HepG2 (cell line): ENCODE data around the gene CENPB. TPM values are rescaled to one million over a fixed set of nuclear protein-coding genes. Genes with fewer than 3 reads are reported as not detected.

Experiments used
- ATAC-seq: fragments of 200-7000 bp; cut with Tn5 transposase; 3 replicates; pipeline ENCODE4 v1.9.1; 2020; ENCODE audit warnings: mild to moderate bottlenecking, moderate library complexity
- BruUV-seq: library from RNA; stranded (reverse); fragments of 400-500 nt; replicated peaks from 2 replicates; lab custom pipeline; 2021; lab: Mats Ljungman, UMichigan
- CTCF ChIA-PET: fragments of 300-600 bp; formaldehyde crosslinking; extraction: SDS; loops from one replicate; lab custom pipeline; 2021; ENCODE audit warnings: low total read pairs, inconsistent platforms, low intra/inter-chr PET ratio; lab: Yijun Ruan, JAX
- POLR2A ChIA-PET: fragments of 350-600 bp; sonication (Branson Sonifier 250); formaldehyde crosslinking; loops from one replicate; lab custom pipeline; 2020; ENCODE audit warnings: antibody characterized with exemption, inconsistent platforms; lab: Yijun Ruan, JAX
- DNase-seq: peaks from one replicate; pipeline ENCODE4 v3.0.0-alpha.2; 2015; ENCODE audit warnings: low spot score
- FAIRE-seq: peaks from 3 replicates; lab custom pipeline; 2011; peaks lifted over from hg19 to GRCh38; lab: Jason Lieb, UNC
- H2AFZ ChIP-seq: one replicate; pipeline ENCODE4 v1.6.1; 2011; ENCODE audit warnings: low read length, inconsistent platforms
- H3K27ac ChIP-seq: fragments of 300-600 bp; 3 replicates; pipeline ENCODE4 v1.8.0; 2011; ENCODE audit warnings: mixed run types, mild to moderate bottlenecking, mixed read lengths, low read length, inconsistent platforms; ENCODE audit not compliant: insufficient read depth; ENCODE audit errors: extremely low read length
- H3K27me3 ChIP-seq, 2 experiments: fragments of 200-600 bp in 1 of 2; 2 replicates in 1 of 2; 3 replicates in 1 of 2; pipeline versions ENCODE4 v1.6.0 to v1.8.0; 2011; ENCODE audit warnings: low read length in 2 of 2, mild to moderate bottlenecking in 2 of 2, moderate library complexity in 2 of 2, inconsistent platforms in 1 of 2; ENCODE audit not compliant: insufficient read depth in 2 of 2, control insufficient read depth in 1 of 2
- H3K36me3 ChIP-seq, 2 experiments: fragments of 200-600 bp in 1 of 2; replicated peaks in 1 of 2; 2 replicates in 1 of 2; 3 replicates in 1 of 2; pipeline versions ENCODE4 v1.5.1 to v1.8.0; 2011; ENCODE audit warnings: low read length in 2 of 2, inconsistent platforms in 1 of 2; ENCODE audit not compliant: insufficient read depth in 2 of 2, control insufficient read depth in 1 of 2
- H3K4me1 ChIP-seq: 2 replicates; pipeline ENCODE4 v1.5.1; 2012; ENCODE audit warnings: low read length, inconsistent platforms; ENCODE audit not compliant: insufficient read depth
- H3K4me2 ChIP-seq: 2 replicates; pipeline ENCODE4 v1.6.0; 2011; ENCODE audit warnings: low read depth, low read length, inconsistent platforms
- H3K4me3 ChIP-seq, 3 experiments: fragments of 200-600 bp in 1 of 3; sonication (generic), shearing (Covaris generic) in 1 of 3; replicated peaks in 1 of 3; 2 replicates each; pipeline ENCODE4 v1.5.1; 2011 to 2016; ENCODE audit warnings: low read length in 3 of 3, inconsistent platforms in 2 of 3, low read depth in 2 of 3, mild to moderate bottlenecking in 2 of 3, control low read depth in 1 of 3, mixed read lengths in 1 of 3; ENCODE audit not compliant: insufficient read depth in 1 of 3
- H3K79me2 ChIP-seq: one replicate; pipeline ENCODE4 v1.6.1; 2011; ENCODE audit warnings: low read length, inconsistent platforms; ENCODE audit not compliant: insufficient read depth
- H3K9ac ChIP-seq: 2 replicates; pipeline ENCODE4 v1.6.0; 2011; ENCODE audit warnings: mild to moderate bottlenecking, low read depth, low read length, inconsistent platforms; ENCODE audit not compliant: insufficient read depth
- H3K9me3 ChIP-seq: 2 replicates; pipeline ENCODE4 v1.5.1; 2012; ENCODE audit warnings: mild to moderate bottlenecking, low read length
- H4K20me1 ChIP-seq: 2 replicates; pipeline ENCODE4 v1.6.0; 2011; ENCODE audit warnings: inconsistent platforms, mild to moderate bottlenecking, low read length, moderate library complexity; ENCODE audit not compliant: insufficient read depth
- AGO2 ChIP-seq: fragments of 200-400 bp; formaldehyde crosslinking; optimal IDR thresholded peaks from 2 replicates; pipeline ENCODE3; 2017; ENCODE audit warnings: mild to moderate bottlenecking, low read depth, low read length, moderate library complexity
- HNF4A ChIP-seq: sonication (generic); formaldehyde crosslinking; IDR thresholded peaks from 2 replicates; pipeline ENCODE4 v1.4.0; 2020; ENCODE audit warnings: missing genetic modification reagents
- MAFK ChIP-seq, 2 experiments: IDR thresholded peaks in 1 of 2; conservative IDR thresholded peaks in 1 of 2; 2 replicates each; pipeline ENCODE4 v1.6.1; 2011; ENCODE audit warnings: improper control_type of control experiment in 2 of 2, low read length in 2 of 2
- SCMH1 ChIP-seq: sonication (generic); formaldehyde crosslinking; IDR thresholded peaks from 2 replicates; pipeline ENCODE4 v1.9.0; 2021; ENCODE audit warnings: missing genetic modification reagents, mild to moderate bottlenecking, borderline replicate concordance
- STAT5B ChIP-seq: sonication (generic); formaldehyde crosslinking; IDR thresholded peaks from 2 replicates; pipeline ENCODE4 v1.4.0; 2020; ENCODE audit warnings: missing genetic modification reagents
- ZBTB7A ChIP-seq: sonication (generic); formaldehyde crosslinking; IDR thresholded peaks from 2 replicates; pipeline ENCODE4 v1.8.0; 2022; ENCODE audit warnings: mild to moderate bottlenecking, missing genetic modification reagents
- WGBS: methylation state at CpG from one replicate; pipeline ENCODE4 v1.1.6; 2017; ENCODE audit warnings: low lambda C conversion rate; 5-methylcytosine and 5-hydroxymethylcytosine counted together
- in situ Hi-C: cut with HindIII; loops from 2 replicates; pipeline ENCODE4 v1.10.0; 2017; ENCODE audit warnings: low pct_unique_long_range_greater_than_20kb; ENCODE audit not compliant: extremely low pct_ligation_motif_present
- intact Hi-C: fragments of 100-400 bp; cut with micrococcal nuclease; formaldehyde crosslinking; loops from one replicate; pipeline ENCODE4 v1.10.0; 2022; ENCODE audit not compliant: unreplicated experiment
- polyA plus RNA-seq, 8 experiments: library from polyadenylated mRNA; depleted of rRNA in 3 of 8; stranded (reverse) in 7 of 8; unstranded in 1 of 8; fragments of >200 nt; fragmentation: Illumina TruSeq in 4 of 8; extraction: Trizol in 4 of 8; gene quantifications; 2 replicates each; pipeline versions ENCODE4 v1.2.1 to v1.2.3, GENCODE V29; 2011 to 2016; ENCODE audit warnings: low read depth in 4 of 8, missing spikeins in 1 of 8, mixed read lengths in 1 of 8; ENCODE audit not compliant: insufficient read depth in 1 of 8
- total RNA-seq, 5 experiments: library from RNA; depleted of rRNA; stranded (reverse); fragments of >200 nt; fragmentation: Illumina TruSeq; extraction: Trizol; gene quantifications; 2 replicates each; pipeline ENCODE4 v1.2.3, GENCODE V29; 2016; ENCODE audit warnings: low read depth in 1 of 5

Gene CENPB
- total and polyA plus RNA-seq, 2 of the 13 experiments (the other 11 are each of a cell fraction or from before 2014, with no cell fraction given) = 10.4 to 54.5 TPM

- POLR2A ChIA-PET = interaction anchor here (3.9 kb wide), 1 partner anchor 12 kb away, joined by 21 read pairs; the partner anchor contains the start of gene ADISSP
- no TSS peak for BruUV-seq
- peak; percentile 17 to 19; a peak in 1 of 4 replicates for TF ChIP-seq MAFK (conservative IDR thresholded peaks at IDR 0.05 in 1 of 2, IDR thresholded peaks at IDR 0.05 in 1 of 2; ENCODE audit: low read length in 2 of 2)
- TF ChIP-seq HNF4A (CRISPR knock-in tag) = peak; percentile 34; the same call in 1 of the 2 replicates
- no peak for TF ChIP-seq STAT5B
These were observed 30.6 kb downstream of the CENPB start for GRCh38 chr20:3755814-3756480.

GRCh38 chr20:3755269-3755668, 31.3 kb downstream of the CENPB start:
- POLR2A ChIA-PET = interaction anchor here (3.9 kb wide), 1 partner anchor 13 kb away, joined by 21 read pairs; the partner anchor contains the start of gene ADISSP
- intact Hi-C loops (no loop called here), in situ Hi-C loops (no loop called here)
- Histone ChIP-seq H3K4me1 (peaks cover under 1% of the 10 kb centered on the region; the same call in 1 of the 2 replicates), H4K20me1 (no peaks in the 10 kb centered on the region), H3K4me3 (no peak overlapping the region), H3K4me2 (no peak overlapping the region), H3K36me3 (peaks cover 33 to 34% of the 10 kb centered on the region in 2 experiments; a peak in 4 of 5 replicates), H3K79me2 (peaks cover 2% of the 10 kb centered on the region), H3K27ac (no peak overlapping the region), H3K9me3 (no peaks in the 10 kb centered on the region), H2AFZ (no peak overlapping the region), H3K9ac (no peak overlapping the region), H3K27me3 (no peaks in the 10 kb centered on the region)
- CTCF ChIA-PET = no interaction called here
- 91% methylated on average over 7 of the region's 7 CpGs for WGBS
- BruUV-seq = no TSS peak
- FAIRE-seq (no peak), DNase-seq (no peak), ATAC-seq (no peak)
- TF ChIP-seq AGO2 = peak; percentile 12
- no peak for TF ChIP-seq ZBTB7A (CRISPR knock-in tag)
- TF ChIP-seq SCMH1 (CRISPR knock-in tag) = no peak

More at GRCh38 chr20:3755814-3756480, 30.6 kb downstream of the CENPB start:
- Histone ChIP-seq H3K9me3 (no peaks in the 10 kb centered on the region), H3K9ac (no peak overlapping the region), H3K27ac (no peak overlapping the region), H2AFZ (no peak overlapping the region), H3K4me2 (no peak overlapping the region), H3K4me1 (no peaks in the 10 kb centered on the region), H4K20me1 (no peaks in the 10 kb centered on the region), H3K36me3 (peaks cover 34 to 37% of the 10 kb centered on the region in 2 experiments; a peak in 4 of 5 replicates), H3K27me3 (no peaks in the 10 kb centered on the region), H3K79me2 (peaks cover 2% of the 10 kb centered on the region), H3K4me3 (no peak overlapping the region)
- 86% methylated on average over 4 of the region's 5 CpGs for WGBS
- intact Hi-C loops = no loop called here
- in situ Hi-C loops = no loop called here
- CTCF ChIA-PET = no interaction called here
- DNase-seq (no peak), FAIRE-seq (no peak), ATAC-seq (no peak)
